Heart left ventricle (tissue), 13 donors: ENCODE data around the gene MAPK12.

ENCODE experiments used
- POLR2A ChIP-seq, 2 donors: fragments of 450-650 bp; IDR thresholded peaks; one replicate each; pipeline ENCODE4 v1.6.1; 2017; ENCODE audit warnings: antibody characterized with exemption in 2 of 2, mild to moderate bottlenecking in 2 of 2, moderate library complexity in 2 of 2
- TF ChIP-seq, protein P1 (sequence below), 12 donors: fragments of 200-600 bp; sonication (generic) in 4 of 12; IDR thresholded peaks; one replicate each; pipeline versions ENCODE4 v1.5.0 to v1.8.0; 2018 to 2022; ENCODE audit warnings: antibody characterized with exemption in 12 of 12, mild to moderate bottlenecking in 5 of 12
- donor health status: ischemic (EF 13 %, LVEDD 7.1; RV severe dilation, severe dysfunction).
- donor health status: DM: no; HTN: yes; CAD: no.
- donor health status: DM: no; HTN: no; CAD: no.
- donor health status: ischemic (EF 25% LVEDD 6.9; RV normal size, moderate dysfunction).
- donor health status: ischemic (EF 25% LVEDD 5.7; RV mildly dilated, moderate dysfunction).
- donor health status: ischemic (EF 35%, LVEDD 5.7; RV mildly dilated, moderate dysfunction).
- donor health status: nonischemic (EF 11% LVEDD 7.7; RV severe dilation, severe dysfunction).
- donor health status: DM: yes; HTN: yes; CAD: no.
- donor health status: PGD.
- donor health status: ischemic (EF 29% LVEDD 5.4; RV normal size, mild dysfunction).
- donor health status: nonischemic (EF 23%, LVEDD 6.1; RV moderate dilation, normal function).

- TF ChIP-seq, protein P1, sequence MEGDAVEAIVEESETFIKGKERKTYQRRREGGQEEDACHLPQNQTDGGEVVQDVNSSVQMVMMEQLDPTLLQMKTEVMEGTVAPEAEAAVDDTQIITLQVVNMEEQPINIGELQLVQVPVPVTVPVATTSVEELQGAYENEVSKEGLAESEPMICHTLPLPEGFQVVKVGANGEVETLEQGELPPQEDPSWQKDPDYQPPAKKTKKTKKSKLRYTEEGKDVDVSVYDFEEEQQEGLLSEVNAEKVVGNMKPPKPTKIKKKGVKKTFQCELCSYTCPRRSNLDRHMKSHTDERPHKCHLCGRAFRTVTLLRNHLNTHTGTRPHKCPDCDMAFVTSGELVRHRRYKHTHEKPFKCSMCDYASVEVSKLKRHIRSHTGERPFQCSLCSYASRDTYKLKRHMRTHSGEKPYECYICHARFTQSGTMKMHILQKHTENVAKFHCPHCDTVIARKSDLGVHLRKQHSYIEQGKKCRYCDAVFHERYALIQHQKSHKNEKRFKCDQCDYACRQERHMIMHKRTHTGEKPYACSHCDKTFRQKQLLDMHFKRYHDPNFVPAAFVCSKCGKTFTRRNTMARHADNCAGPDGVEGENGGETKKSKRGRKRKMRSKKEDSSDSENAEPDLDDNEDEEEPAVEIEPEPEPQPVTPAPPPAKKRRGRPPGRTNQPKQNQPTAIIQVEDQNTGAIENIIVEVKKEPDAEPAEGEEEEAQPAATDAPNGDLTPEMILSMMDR (IDR thresholded peaks at IDR 0.05), result no peak
- TF ChIP-seq POLR2A (IDR thresholded peaks at IDR 0.05), result no peak
These were observed 4.4 kb downstream of the MAPK12 start for GRCh38 chr22:50257041-50257440.
